HL-60 (cell line): ENCODE data around the gene FCGR3B.
"Not testable (repeated sequence)": the region's sequence is repeated elsewhere in the genome, so short reads cannot be mapped to it uniquely, and the experiment has no call there.

Source experiments
- DNase-seq, 2 experiments: peaks; one replicate each; pipeline ENCODE4 v3.0.0-alpha.2; 2010 to 2020; ENCODE audit warnings: low read depth in 1 of 2, low spot score in 1 of 2
- H3K27ac ChIP-seq: fragments of 250-450 bp; sonication (Bioruptor Pico); replicated peaks from 2 replicates; pipeline ENCODE4 v1.5.1; 2020; ENCODE audit warnings: mild to moderate bottlenecking, moderate library complexity
- H3K27me3 ChIP-seq: fragments of 250-450 bp; sonication (Bioruptor Pico); 2 replicates; pipeline ENCODE4 v1.5.1; 2021; ENCODE audit warnings: mild to moderate bottlenecking, moderate library complexity; ENCODE audit not compliant: insufficient read depth, poor library complexity, severe bottlenecking
- H3K4me3 ChIP-seq: replicated peaks from 2 replicates; pipeline ENCODE4 v1.5.1; 2011; ENCODE audit warnings: mild to moderate bottlenecking, control low read depth, low read length; ENCODE audit not compliant: insufficient read depth
- POLR2AphosphoS5 ChIP-seq: IDR thresholded peaks from 2 replicates; pipeline ENCODE4 v1.6.1; 2012; ENCODE audit warnings: low read depth
- SPI1 ChIP-seq: IDR thresholded peaks from 2 replicates; pipeline ENCODE4 v1.6.1; 2012; ENCODE audit warnings: low read depth, mild to moderate bottlenecking, borderline replicate concordance
- TF ChIP-seq, protein P1 (sequence below): IDR thresholded peaks from one replicate; pipeline ENCODE4 v1.5.1; 2011; ENCODE audit warnings: low read length, control low read depth, inconsistent platforms; ENCODE audit not compliant: insufficient read depth

FCGR3B gene

DNA sequence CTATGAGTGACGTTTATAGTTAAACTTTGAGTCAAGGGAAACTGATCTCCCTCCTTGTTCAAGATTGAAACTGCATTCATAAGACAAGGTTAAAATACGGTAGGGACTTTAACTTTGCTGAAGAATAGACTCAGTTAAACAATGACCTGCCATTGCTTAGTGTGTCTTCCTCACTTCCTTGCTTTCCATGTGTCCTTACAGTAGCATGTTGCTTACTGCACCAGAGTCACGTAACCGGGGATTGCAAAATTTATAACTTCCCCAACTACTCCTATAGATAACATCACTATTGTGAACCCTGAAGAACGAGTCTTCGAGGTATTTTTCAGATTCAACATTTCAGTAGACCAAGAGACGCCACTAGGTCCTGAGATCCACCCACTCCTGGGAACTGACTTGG is 22.6 kb upstream of the FCGR3B start:
- not testable (repeated sequence) for DNase-seq, H3K4me3 ChIP-seq, H3K27me3 ChIP-seq, H3K27ac ChIP-seq

GRCh38 chr1:161647507-161648360 is 16.8 kb upstream of the FCGR3B start:
- not testable (repeated sequence) for H3K27ac ChIP-seq, H3K27me3 ChIP-seq, H3K4me3 ChIP-seq
- peak in 1 of 2 experiments; percentile 21 for DNase-seq

DNA sequence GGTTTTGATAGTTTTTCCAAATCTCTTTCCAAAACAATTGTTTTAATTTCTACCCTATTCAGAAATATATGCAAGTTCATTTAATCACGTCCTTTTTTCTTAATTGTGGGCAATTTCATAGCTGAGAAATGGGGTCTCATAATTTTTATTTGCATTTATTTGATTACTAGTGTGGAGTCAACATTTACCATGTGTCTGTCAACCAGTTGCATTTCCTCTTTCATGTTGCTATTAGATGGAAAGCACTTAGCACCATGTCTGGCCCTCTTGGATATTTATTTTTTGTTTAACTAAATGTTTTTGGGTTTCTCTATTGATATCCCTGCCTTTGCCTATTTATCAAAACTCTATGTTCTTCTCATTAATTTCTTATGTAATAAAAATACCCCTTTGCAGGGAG is 13.9 kb upstream of the FCGR3B start:
- H3K27me3 ChIP-seq, DNase-seq, H3K4me3 ChIP-seq: not testable (repeated sequence)
- H3K27ac ChIP-seq, result peak overlapping the region; percentile 94
- TF ChIP-seq SPI1, result peak; percentile 61

GRCh38 chr1:161643481-161644208 is 12.7 kb upstream of the FCGR3B start:
- H3K27me3 ChIP-seq, H3K4me3 ChIP-seq: not testable (repeated sequence)
- DNase-seq, result peak in 1 of 2 experiments; percentile 83
- peak; percentile 41; the same call in 1 of the 2 replicates for TF ChIP-seq POLR2AphosphoS5
- peak overlapping the region; percentile 95 for H3K27ac ChIP-seq

- not testable (repeated sequence) for H3K4me3 ChIP-seq
- DNase-seq, result peak; percentile 47 to 49
- TF ChIP-seq, protein P1, sequence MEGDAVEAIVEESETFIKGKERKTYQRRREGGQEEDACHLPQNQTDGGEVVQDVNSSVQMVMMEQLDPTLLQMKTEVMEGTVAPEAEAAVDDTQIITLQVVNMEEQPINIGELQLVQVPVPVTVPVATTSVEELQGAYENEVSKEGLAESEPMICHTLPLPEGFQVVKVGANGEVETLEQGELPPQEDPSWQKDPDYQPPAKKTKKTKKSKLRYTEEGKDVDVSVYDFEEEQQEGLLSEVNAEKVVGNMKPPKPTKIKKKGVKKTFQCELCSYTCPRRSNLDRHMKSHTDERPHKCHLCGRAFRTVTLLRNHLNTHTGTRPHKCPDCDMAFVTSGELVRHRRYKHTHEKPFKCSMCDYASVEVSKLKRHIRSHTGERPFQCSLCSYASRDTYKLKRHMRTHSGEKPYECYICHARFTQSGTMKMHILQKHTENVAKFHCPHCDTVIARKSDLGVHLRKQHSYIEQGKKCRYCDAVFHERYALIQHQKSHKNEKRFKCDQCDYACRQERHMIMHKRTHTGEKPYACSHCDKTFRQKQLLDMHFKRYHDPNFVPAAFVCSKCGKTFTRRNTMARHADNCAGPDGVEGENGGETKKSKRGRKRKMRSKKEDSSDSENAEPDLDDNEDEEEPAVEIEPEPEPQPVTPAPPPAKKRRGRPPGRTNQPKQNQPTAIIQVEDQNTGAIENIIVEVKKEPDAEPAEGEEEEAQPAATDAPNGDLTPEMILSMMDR, result peak; percentile 10
- TF ChIP-seq SPI1, result peak; percentile 43
These were observed 11.7 kb upstream of the FCGR3B start for GRCh38 chr1:161642697-161643096.

GRCh38 chr1:161639203-161639602 is 8.2 kb upstream of the FCGR3B start:
- H3K4me3 ChIP-seq, DNase-seq, H3K27ac ChIP-seq, H3K27me3 ChIP-seq: not testable (repeated sequence)

More at GRCh38 chr1:161642697-161643096, 11.7 kb upstream of the FCGR3B start:
- H3K27ac ChIP-seq, result peak overlapping the region; percentile 95
- H3K27me3 ChIP-seq, result not testable (repeated sequence)

GRCh38 chr1:161638251-161638993 is 7.4 kb upstream of the FCGR3B start:
- not testable (repeated sequence) for H3K27ac ChIP-seq, DNase-seq, H3K4me3 ChIP-seq, H3K27me3 ChIP-seq

GRCh38 chr1:161636976-161637375 is 6.0 kb upstream of the FCGR3B start:
- not testable (repeated sequence) for H3K27ac ChIP-seq, DNase-seq, H3K27me3 ChIP-seq, H3K4me3 ChIP-seq
